Measurements from ENCODE around the gene ARID1A.

- TF ChIP-seq POLR2A (IDR thresholded peaks at IDR 0.05) = no peak
- TF ChIP-seq, protein P1, sequence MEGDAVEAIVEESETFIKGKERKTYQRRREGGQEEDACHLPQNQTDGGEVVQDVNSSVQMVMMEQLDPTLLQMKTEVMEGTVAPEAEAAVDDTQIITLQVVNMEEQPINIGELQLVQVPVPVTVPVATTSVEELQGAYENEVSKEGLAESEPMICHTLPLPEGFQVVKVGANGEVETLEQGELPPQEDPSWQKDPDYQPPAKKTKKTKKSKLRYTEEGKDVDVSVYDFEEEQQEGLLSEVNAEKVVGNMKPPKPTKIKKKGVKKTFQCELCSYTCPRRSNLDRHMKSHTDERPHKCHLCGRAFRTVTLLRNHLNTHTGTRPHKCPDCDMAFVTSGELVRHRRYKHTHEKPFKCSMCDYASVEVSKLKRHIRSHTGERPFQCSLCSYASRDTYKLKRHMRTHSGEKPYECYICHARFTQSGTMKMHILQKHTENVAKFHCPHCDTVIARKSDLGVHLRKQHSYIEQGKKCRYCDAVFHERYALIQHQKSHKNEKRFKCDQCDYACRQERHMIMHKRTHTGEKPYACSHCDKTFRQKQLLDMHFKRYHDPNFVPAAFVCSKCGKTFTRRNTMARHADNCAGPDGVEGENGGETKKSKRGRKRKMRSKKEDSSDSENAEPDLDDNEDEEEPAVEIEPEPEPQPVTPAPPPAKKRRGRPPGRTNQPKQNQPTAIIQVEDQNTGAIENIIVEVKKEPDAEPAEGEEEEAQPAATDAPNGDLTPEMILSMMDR (IDR thresholded peaks at IDR 0.05) = no peak
Observed at GRCh38 chr1:26811708-26812107, 115.9 kb downstream of the ARID1A start.
